GM12875 (cell line): ENCODE measurements around the gene CDK5RAP1.

Source experiments
- H3K4me3 ChIP-seq: one replicate; pipeline ENCODE4 v1.5.1; 2011; ENCODE audit warnings: low read depth, low read length, control low read depth
- CTCF ChIP-seq: IDR thresholded peaks from 2 replicates; pipeline ENCODE4 v1.5.1; 2011; ENCODE audit warnings: low read depth, mild to moderate bottlenecking, control low read depth, inconsistent platforms, low read length, moderate library complexity, borderline replicate concordance; ENCODE audit not compliant: insufficient read depth

Gene CDK5RAP1

GRCh38 chr20:33317424-33318095 is 83.8 kb downstream of the CDK5RAP1 start:
- no peak for TF ChIP-seq CTCF
- H3K4me3 ChIP-seq: no peak overlapping the region

- TF ChIP-seq CTCF: no peak
- no peak overlapping the region for H3K4me3 ChIP-seq
Observed at GRCh38 chr20:33316958-33317357, 84.4 kb downstream of the CDK5RAP1 start.

GRCh38 chr20:33316343-33316742 is 85.0 kb downstream of the CDK5RAP1 start:
- no peak for TF ChIP-seq CTCF
- H3K4me3 ChIP-seq: no peak overlapping the region

- TF ChIP-seq CTCF: no peak
- H3K4me3 ChIP-seq: no peak overlapping the region
Observed at GRCh38 chr20:33313686-33314314, 87.5 kb downstream of the CDK5RAP1 start.

GRCh38 chr20:33312583-33312982 is 88.7 kb downstream of the CDK5RAP1 start:
- H3K4me3 ChIP-seq: no peak overlapping the region
- no peak for TF ChIP-seq CTCF

- no peak overlapping the region for H3K4me3 ChIP-seq
- no peak for TF ChIP-seq CTCF
Observed at GRCh38 chr20:33311996-33312395, 89.3 kb downstream of the CDK5RAP1 start.

GRCh38 chr20:33311011-33311410 is 90.3 kb downstream of the CDK5RAP1 start:
- no peak for TF ChIP-seq CTCF
- no peak overlapping the region for H3K4me3 ChIP-seq
